ENCODE results near the gene SWAP70.

The SWAP70 gene

GRCh38 chr11:9646324-9646723, 17.6 kb upstream of the SWAP70 start:
- no peaks in the 10 kb centered on the region for H3K4me1 ChIP-seq (ENCODE audit: insufficient read depth, poor library complexity, severe bottlenecking)
- H3K27ac ChIP-seq (ENCODE audit: poor library complexity, severe bottlenecking): no peak overlapping the region
- no peaks in the 10 kb centered on the region for H3K27me3 ChIP-seq (ENCODE audit: insufficient read depth, poor library complexity, severe bottlenecking)
- H3K9me3 ChIP-seq (ENCODE audit: severe bottlenecking): no peaks in the 10 kb centered on the region
- no peak for TF ChIP-seq CTCF (IDR thresholded peaks at IDR 0.05; ENCODE audit: poor library complexity, severe bottlenecking)
- no peak for ATAC-seq (ENCODE audit: low read depth)
- DNase-seq (ENCODE audit: low spot score): no peak
- H3K4me3 ChIP-seq (ENCODE audit: severe bottlenecking): no peak overlapping the region
- no peaks in the 10 kb centered on the region for H3K36me3 ChIP-seq (ENCODE audit: low read depth)

GRCh38 chr11:9651481-9651880, 12.4 kb upstream of the SWAP70 start:
- Histone ChIP-seq H3K36me3 (ENCODE audit: low read depth) (no peaks in the 10 kb centered on the region), H3K4me3 (ENCODE audit: severe bottlenecking) (no peak overlapping the region), H3K27me3 (ENCODE audit: insufficient read depth, poor library complexity, severe bottlenecking) (no peaks in the 10 kb centered on the region), H3K27ac (ENCODE audit: poor library complexity, severe bottlenecking) (no peak overlapping the region), H3K4me1 (ENCODE audit: insufficient read depth, poor library complexity, severe bottlenecking) (no peaks in the 10 kb centered on the region), H3K9me3 (ENCODE audit: severe bottlenecking) (no peaks in the 10 kb centered on the region)
- TF ChIP-seq CTCF (IDR thresholded peaks at IDR 0.05; ENCODE audit: poor library complexity, severe bottlenecking): no peak
- ATAC-seq (ENCODE audit: low read depth): no peak
- DNase-seq (ENCODE audit: low spot score): no peak

DNA sequence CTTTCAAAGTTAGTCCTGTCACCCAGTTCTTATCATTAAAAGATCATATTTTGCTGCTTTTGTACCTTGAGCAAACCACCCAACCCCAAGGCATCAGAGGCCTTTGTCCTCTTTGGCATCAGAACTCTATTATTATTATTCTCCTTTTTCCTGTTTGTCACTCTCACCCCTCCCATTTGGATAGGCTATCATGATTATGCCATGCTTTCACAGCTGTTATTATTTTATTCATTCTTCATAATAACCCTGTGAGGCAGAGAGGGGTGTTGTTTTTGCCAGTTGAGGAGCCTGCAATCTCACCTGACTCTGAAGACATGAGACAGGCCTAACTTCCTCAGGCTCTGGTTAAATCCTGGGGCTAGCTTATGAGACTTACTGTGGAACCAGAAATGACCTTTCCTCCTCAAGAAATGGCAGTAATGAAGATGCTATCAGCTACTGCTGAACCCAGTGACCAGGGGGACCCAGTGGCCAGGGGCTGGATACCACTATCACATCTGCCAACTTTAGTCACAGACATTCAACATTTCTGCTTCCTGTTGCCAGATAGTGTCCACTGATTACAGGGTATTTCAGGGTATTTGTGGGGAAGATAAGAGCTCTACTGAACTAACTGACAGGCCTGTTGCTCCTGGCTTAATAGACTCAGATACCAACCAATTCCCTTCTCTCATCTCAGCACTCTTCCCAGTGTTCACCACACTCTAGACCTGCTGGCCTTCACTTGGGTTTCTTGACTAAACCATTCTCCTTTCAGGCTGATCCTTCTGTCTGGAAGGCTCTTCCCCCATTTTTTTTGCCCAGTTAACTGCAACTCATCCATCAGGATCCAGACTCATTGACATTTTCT, 11.8 kb upstream of the SWAP70 start:
- no peak for TF ChIP-seq CTCF (IDR thresholded peaks at IDR 0.05; ENCODE audit: poor library complexity, severe bottlenecking)
- Histone ChIP-seq H3K27ac (ENCODE audit: poor library complexity, severe bottlenecking) (no peak overlapping the region), H3K36me3 (ENCODE audit: low read depth) (no peaks in the 10 kb centered on the region), H3K4me1 (ENCODE audit: insufficient read depth, poor library complexity, severe bottlenecking) (no peaks in the 10 kb centered on the region), H3K4me3 (ENCODE audit: severe bottlenecking) (no peak overlapping the region), H3K27me3 (ENCODE audit: insufficient read depth, poor library complexity, severe bottlenecking) (no peaks in the 10 kb centered on the region), H3K9me3 (ENCODE audit: severe bottlenecking) (no peaks in the 10 kb centered on the region)
- DNase-seq (ENCODE audit: low spot score): no peak
- no peak for ATAC-seq (ENCODE audit: low read depth)

DNA sequence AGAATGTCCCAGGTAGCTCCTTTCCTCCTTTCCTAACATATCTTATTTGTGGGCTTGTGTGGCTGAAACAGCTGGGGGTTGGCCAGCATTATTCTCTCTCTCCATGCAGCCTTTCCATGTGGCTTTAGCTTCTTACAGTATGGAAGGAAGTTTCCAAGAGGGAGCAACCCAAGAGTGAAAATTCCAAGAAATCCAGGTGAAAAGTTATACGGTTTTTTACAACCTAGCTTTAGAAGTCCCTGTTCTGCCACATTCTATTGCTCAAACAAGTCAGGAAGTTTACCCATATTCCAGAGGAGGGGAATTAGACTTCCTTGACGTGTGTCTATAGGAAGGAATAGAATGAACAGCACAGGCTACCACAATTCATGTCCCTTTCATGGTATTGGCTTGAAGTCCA, 10.0 kb upstream of the SWAP70 start:
- Histone ChIP-seq H3K27ac (ENCODE audit: poor library complexity, severe bottlenecking) (no peak overlapping the region), H3K36me3 (ENCODE audit: low read depth) (no peaks in the 10 kb centered on the region), H3K27me3 (ENCODE audit: insufficient read depth, poor library complexity, severe bottlenecking) (no peaks in the 10 kb centered on the region), H3K9me3 (ENCODE audit: severe bottlenecking) (no peaks in the 10 kb centered on the region), H3K4me1 (ENCODE audit: insufficient read depth, poor library complexity, severe bottlenecking) (no peaks in the 10 kb centered on the region), H3K4me3 (ENCODE audit: severe bottlenecking) (no peak overlapping the region)
- no peak for TF ChIP-seq CTCF (IDR thresholded peaks at IDR 0.05; ENCODE audit: poor library complexity, severe bottlenecking)
- no peak for ATAC-seq (ENCODE audit: low read depth)
- no peak for DNase-seq (ENCODE audit: low spot score)

- Histone ChIP-seq H3K27me3 (ENCODE audit: insufficient read depth, poor library complexity, severe bottlenecking) (no peaks in the 10 kb centered on the region), H3K36me3 (ENCODE audit: low read depth) (no peaks in the 10 kb centered on the region), H3K4me1 (ENCODE audit: insufficient read depth, poor library complexity, severe bottlenecking) (no peaks in the 10 kb centered on the region), H3K27ac (ENCODE audit: poor library complexity, severe bottlenecking) (no peak overlapping the region), H3K9me3 (ENCODE audit: severe bottlenecking) (no peaks in the 10 kb centered on the region), H3K4me3 (ENCODE audit: severe bottlenecking) (no peak overlapping the region)
- TF ChIP-seq CTCF (IDR thresholded peaks at IDR 0.05; ENCODE audit: poor library complexity, severe bottlenecking): no peak
- no peak for DNase-seq (ENCODE audit: low spot score)
- ATAC-seq (ENCODE audit: low read depth): no peak
Observed at GRCh38 chr11:9656864-9657263, 7.0 kb upstream of the SWAP70 start.
